Measurements from ENCODE around the gene LRGUK.

The LRGUK gene

GRCh38 chr7:134312717-134313116 lies 185.6 kb downstream of the LRGUK start:
- no peak for DNase-seq

- DNase-seq = no peak
Observed at GRCh38 chr7:134313543-134313942, 186.4 kb downstream of the LRGUK start.
